Effector CD4-positive, alpha-beta T cell (primary cell): Measurements from ENCODE around the gene CRYBB1.

Experiments used
- DNase-seq: peaks from one replicate; pipeline ENCODE4 v3.0.0-alpha.2; 2020

CRYBB1 gene

GRCh38 chr22:26574001-26574723 lies 43.7 kb downstream of the CRYBB1 start:
- DNase-seq, result no peak

- no peak for DNase-seq
Measured at GRCh38 chr22:26573026-26573662, 44.7 kb downstream of the CRYBB1 start.

- DNase-seq, result no peak
Measured at GRCh38 chr22:26570864-26571525, 46.8 kb downstream of the CRYBB1 start.

GRCh38 chr22:26570115-26570514 lies 47.7 kb downstream of the CRYBB1 start:
- DNase-seq, result no peak

- no peak for DNase-seq
Measured at GRCh38 chr22:26568207-26568706, 49.6 kb downstream of the CRYBB1 start.

- DNase-seq, result no peak
Measured at GRCh38 chr22:26567610-26568009, 50.2 kb downstream of the CRYBB1 start.

- no peak for DNase-seq
Measured at GRCh38 chr22:26566994-26567393, 50.8 kb downstream of the CRYBB1 start.

GRCh38 chr22:26565889-26566288 lies 51.9 kb downstream of the CRYBB1 start:
- no peak for DNase-seq

- DNase-seq, result no peak
Measured at GRCh38 chr22:26565181-26565580, 52.6 kb downstream of the CRYBB1 start.

GRCh38 chr22:26564672-26565071 lies 53.2 kb downstream of the CRYBB1 start:
- DNase-seq, result no peak

- DNase-seq, result no peak
Measured at GRCh38 chr22:26564181-26564580, 53.6 kb downstream of the CRYBB1 start.

GRCh38 chr22:26563022-26563421 lies 54.8 kb downstream of the CRYBB1 start:
- DNase-seq, result no peak

- no peak for DNase-seq
Measured at GRCh38 chr22:26561756-26562417, 55.9 kb downstream of the CRYBB1 start.

- no peak for DNase-seq
Measured at GRCh38 chr22:26559961-26560575, 57.8 kb downstream of the CRYBB1 start.

- DNase-seq, result no peak
Measured at GRCh38 chr22:26558248-26558895, 59.5 kb downstream of the CRYBB1 start.

GRCh38 chr22:26556904-26557303 lies 60.9 kb downstream of the CRYBB1 start:
- no peak for DNase-seq

- no peak for DNase-seq
Measured at GRCh38 chr22:26555478-26555877, 62.3 kb downstream of the CRYBB1 start.

- DNase-seq, result no peak
Measured at GRCh38 chr22:26554956-26555355, 62.9 kb downstream of the CRYBB1 start.

- no peak for DNase-seq
Measured at GRCh38 chr22:26553056-26553752, 64.6 kb downstream of the CRYBB1 start.

- DNase-seq, result no peak
Measured at GRCh38 chr22:26552466-26552865, 65.4 kb downstream of the CRYBB1 start.

- no peak for DNase-seq
Measured at GRCh38 chr22:26551568-26551967, 66.3 kb downstream of the CRYBB1 start.
